SK-N-SH (cell line): ENCODE measurements around the gene PPP2R5C. TPM values are rescaled to one million over a fixed set of nuclear protein-coding genes. Genes with fewer than 3 reads are reported as not detected.

Experiments used
- CTCF ChIA-PET: fragments of 300-600, 350-600 bp; formaldehyde crosslinking; extraction: SDS; loops from one replicate; lab custom pipeline; 2021; lab: Yijun Ruan, JAX
- POLR2A ChIA-PET: fragments of 350-600 bp; sonication (Branson Sonifier 250); formaldehyde crosslinking; extraction: SDS; loops from one replicate; lab custom pipeline; 2020; ENCODE audit warnings: antibody characterized with exemption, inconsistent platforms; lab: Yijun Ruan, JAX
- DNase-seq: peaks from one replicate; pipeline ENCODE4 v3.0.0; 2012
- H2AFZ ChIP-seq: fragments of 200-600 bp; sonication (generic); 2 replicates; pipeline ENCODE4 v1.8.1; 2016; ENCODE audit warnings: antibody characterized with exemption, mild to moderate bottlenecking, low read depth
- H3F3A ChIP-seq: fragments of 200-600 bp; sonication (generic); replicated peaks from 2 replicates; pipeline ENCODE3; 2016; ENCODE audit warnings: antibody characterized with exemption, mild to moderate bottlenecking; ENCODE audit not compliant: insufficient read depth
- H3K27ac ChIP-seq, 2 experiments: fragments of 200-500 bp in 1 of 2; fragments of 200-600 bp in 1 of 2; sonication (Bioruptor generic) in 1 of 2; sonication (generic), shearing (Covaris generic) in 1 of 2; 2 replicates each; pipeline versions ENCODE4 v1.5.1 to v1.6.1; 2014 to 2016; ENCODE audit warnings: low read depth in 2 of 2, inconsistent platforms in 1 of 2, low read length in 1 of 2, mild to moderate bottlenecking in 1 of 2, mixed read lengths in 1 of 2
- H3K27me3 ChIP-seq: fragments of 200-600 bp; sonication (generic), shearing (Covaris generic); 2 replicates; pipeline ENCODE4 v1.6.1; 2016; ENCODE audit warnings: mixed run types; ENCODE audit not compliant: insufficient read depth
- H3K36me3 ChIP-seq, 2 experiments: fragments of 200-500 bp in 1 of 2; fragments of 200-600 bp in 1 of 2; sonication (Bioruptor generic) in 1 of 2; sonication (generic) in 1 of 2; replicated peaks in 1 of 2; 2 replicates each; pipeline versions ENCODE3 to v1.5.1; 2014 to 2016; ENCODE audit warnings: low read length in 1 of 2, mild to moderate bottlenecking in 1 of 2; ENCODE audit not compliant: insufficient read depth in 2 of 2, control insufficient read depth in 1 of 2
- H3K4me1 ChIP-seq, 2 experiments: fragments of 200-500 bp in 1 of 2; fragments of 200-600 bp in 1 of 2; sonication (Bioruptor generic) in 1 of 2; sonication (generic), shearing (Covaris generic) in 1 of 2; 2 replicates each; pipeline versions ENCODE4 v1.5.1 to v1.6.1; 2014 to 2016; ENCODE audit warnings: low read depth in 1 of 2, low read length in 1 of 2, mixed run types in 1 of 2; ENCODE audit not compliant: insufficient read depth in 2 of 2, control insufficient read depth in 1 of 2
- H3K4me2 ChIP-seq: fragments of 200-600 bp; sonication (generic), shearing (Covaris generic); 2 replicates; pipeline ENCODE4 v1.6.1; 2017; ENCODE audit warnings: mixed run types
- H3K4me3 ChIP-seq, 2 experiments: fragments of 200-500 bp in 1 of 2; fragments of 200-600 bp in 1 of 2; sonication (Bioruptor generic) in 1 of 2; sonication (generic), shearing (Covaris generic) in 1 of 2; 2 replicates each; pipeline versions ENCODE4 v1.5.1 to v1.8.1; 2014 to 2016; ENCODE audit warnings: low read depth in 2 of 2, inconsistent platforms in 1 of 2, low read length in 1 of 2, mild to moderate bottlenecking in 1 of 2, mixed read lengths in 1 of 2, moderate library complexity in 1 of 2
- H3K79me2 ChIP-seq: fragments of 200-600 bp; sonication (generic); 2 replicates; pipeline ENCODE4 v1.8.1; 2017; ENCODE audit warnings: mild to moderate bottlenecking; ENCODE audit not compliant: insufficient read depth
- H3K9ac ChIP-seq: fragments of 200-600 bp; sonication (generic); 2 replicates; pipeline ENCODE4 v1.6.1; 2017; ENCODE audit warnings: mixed run types
- H3K9me2 ChIP-seq: fragments of 200-600 bp; sonication (generic); 2 replicates; pipeline ENCODE4 v1.6.1; 2017; ENCODE audit warnings: mixed run types
- H3K9me3 ChIP-seq: fragments of 200-600 bp; sonication (generic); 2 replicates; pipeline ENCODE4 v1.6.1; 2017; ENCODE audit warnings: mixed run types, mild to moderate bottlenecking, moderate library complexity
- H4K20me1 ChIP-seq: fragments of 200-600 bp; sonication (generic); 2 replicates; pipeline ENCODE4 v1.6.1; 2017; ENCODE audit warnings: mild to moderate bottlenecking, mixed run types; ENCODE audit not compliant: insufficient read depth
- GABPA ChIP-seq: IDR thresholded peaks from 2 replicates; pipeline ENCODE4 v1.4.0; 2012; ENCODE audit warnings: low read depth, mild to moderate bottlenecking
- JUND ChIP-seq: IDR thresholded peaks from 2 replicates; pipeline ENCODE4 v1.4.0; 2012
- NRF1 ChIP-seq: IDR thresholded peaks from 2 replicates; pipeline ENCODE4 v1.6.1; 2012; ENCODE audit warnings: low read depth, mild to moderate bottlenecking, low read length
- POLR2AphosphoS5 ChIP-seq: IDR thresholded peaks from 2 replicates; pipeline ENCODE4 v1.6.1; 2012; ENCODE audit warnings: low read depth, low read length
- RAD21 ChIP-seq: IDR thresholded peaks from 2 replicates; pipeline ENCODE4 v1.6.1; 2012; ENCODE audit warnings: mild to moderate bottlenecking, low read length
- SIN3A ChIP-seq: IDR thresholded peaks from 2 replicates; pipeline ENCODE4 v1.6.1; 2012; ENCODE audit warnings: low read depth, mild to moderate bottlenecking, low read length, moderate library complexity, borderline replicate concordance
- SMC3 ChIP-seq: IDR thresholded peaks from 2 replicates; pipeline ENCODE4 v1.6.1; 2012; ENCODE audit warnings: low read depth, low read length, improper control_type of control experiment
- WGBS: methylation state at CpG from one replicate; pipeline ENCODE4 v1.1.6; 2017; ENCODE audit warnings: low lambda C conversion rate; 5-methylcytosine and 5-hydroxymethylcytosine counted together
- polyA plus RNA-seq, 3 experiments: library from polyadenylated mRNA; depleted of rRNA; stranded (reverse); fragments of >200 nt; gene quantifications; 2 replicates each; pipeline ENCODE4 v1.2.3, GENCODE V29; 2012
- TF ChIP-seq, protein P1 (sequence below): fragments of 150-350 bp; IDR thresholded peaks from 2 replicates; pipeline ENCODE4 v1.6.1; 2016; ENCODE audit warnings: mild to moderate bottlenecking, low read depth, low read length
- TF ChIP-seq, protein P2 (sequence below): IDR thresholded peaks from 2 replicates; pipeline ENCODE4 v1.6.1; 2012; ENCODE audit warnings: mild to moderate bottlenecking, low read depth, low read length, moderate library complexity
- TF ChIP-seq, protein P3 (sequence below): IDR thresholded peaks from 2 replicates; pipeline ENCODE4 v1.4.0; 2012; ENCODE audit warnings: low read depth, borderline replicate concordance

The PPP2R5C gene
- polyA plus RNA-seq, 1 of the 3 experiments (the other 2 are of a cell fraction), result 43.7 TPM

DNA sequence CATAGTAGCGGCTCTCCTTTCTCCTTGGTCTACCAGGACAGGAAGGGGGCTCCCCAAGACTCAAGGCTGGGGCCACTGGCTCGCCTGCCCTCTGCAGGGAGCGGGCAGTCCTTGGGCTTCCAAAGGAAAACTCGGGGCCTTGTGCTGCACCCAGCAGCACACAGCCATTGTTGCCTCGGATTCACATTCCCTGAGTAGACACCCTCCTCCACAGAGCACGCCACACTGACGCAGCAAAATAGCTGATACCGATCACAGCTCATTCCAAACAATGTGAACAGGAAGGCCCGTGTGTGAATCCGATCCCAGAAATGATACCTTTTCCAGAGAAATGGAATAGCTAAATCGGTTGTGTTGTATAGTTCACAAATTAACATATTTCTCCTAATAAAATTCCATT lies 137.8 kb downstream of the PPP2R5C start:
- H3K4me2 ChIP-seq, result no peak overlapping the region
- TF ChIP-seq, protein P1, sequence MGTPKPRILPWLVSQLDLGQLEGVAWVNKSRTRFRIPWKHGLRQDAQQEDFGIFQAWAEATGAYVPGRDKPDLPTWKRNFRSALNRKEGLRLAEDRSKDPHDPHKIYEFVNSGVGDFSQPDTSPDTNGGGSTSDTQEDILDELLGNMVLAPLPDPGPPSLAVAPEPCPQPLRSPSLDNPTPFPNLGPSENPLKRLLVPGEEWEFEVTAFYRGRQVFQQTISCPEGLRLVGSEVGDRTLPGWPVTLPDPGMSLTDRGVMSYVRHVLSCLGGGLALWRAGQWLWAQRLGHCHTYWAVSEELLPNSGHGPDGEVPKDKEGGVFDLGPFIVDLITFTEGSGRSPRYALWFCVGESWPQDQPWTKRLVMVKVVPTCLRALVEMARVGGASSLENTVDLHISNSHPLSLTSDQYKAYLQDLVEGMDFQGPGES, result no peak
- TF ChIP-seq RAD21, result no peak
- TF ChIP-seq, protein P2, sequence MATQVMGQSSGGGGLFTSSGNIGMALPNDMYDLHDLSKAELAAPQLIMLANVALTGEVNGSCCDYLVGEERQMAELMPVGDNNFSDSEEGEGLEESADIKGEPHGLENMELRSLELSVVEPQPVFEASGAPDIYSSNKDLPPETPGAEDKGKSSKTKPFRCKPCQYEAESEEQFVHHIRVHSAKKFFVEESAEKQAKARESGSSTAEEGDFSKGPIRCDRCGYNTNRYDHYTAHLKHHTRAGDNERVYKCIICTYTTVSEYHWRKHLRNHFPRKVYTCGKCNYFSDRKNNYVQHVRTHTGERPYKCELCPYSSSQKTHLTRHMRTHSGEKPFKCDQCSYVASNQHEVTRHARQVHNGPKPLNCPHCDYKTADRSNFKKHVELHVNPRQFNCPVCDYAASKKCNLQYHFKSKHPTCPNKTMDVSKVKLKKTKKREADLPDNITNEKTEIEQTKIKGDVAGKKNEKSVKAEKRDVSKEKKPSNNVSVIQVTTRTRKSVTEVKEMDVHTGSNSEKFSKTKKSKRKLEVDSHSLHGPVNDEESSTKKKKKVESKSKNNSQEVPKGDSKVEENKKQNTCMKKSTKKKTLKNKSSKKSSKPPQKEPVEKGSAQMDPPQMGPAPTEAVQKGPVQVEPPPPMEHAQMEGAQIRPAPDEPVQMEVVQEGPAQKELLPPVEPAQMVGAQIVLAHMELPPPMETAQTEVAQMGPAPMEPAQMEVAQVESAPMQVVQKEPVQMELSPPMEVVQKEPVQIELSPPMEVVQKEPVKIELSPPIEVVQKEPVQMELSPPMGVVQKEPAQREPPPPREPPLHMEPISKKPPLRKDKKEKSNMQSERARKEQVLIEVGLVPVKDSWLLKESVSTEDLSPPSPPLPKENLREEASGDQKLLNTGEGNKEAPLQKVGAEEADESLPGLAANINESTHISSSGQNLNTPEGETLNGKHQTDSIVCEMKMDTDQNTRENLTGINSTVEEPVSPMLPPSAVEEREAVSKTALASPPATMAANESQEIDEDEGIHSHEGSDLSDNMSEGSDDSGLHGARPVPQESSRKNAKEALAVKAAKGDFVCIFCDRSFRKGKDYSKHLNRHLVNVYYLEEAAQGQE, result no peak
- no peak for TF ChIP-seq JUND
- no peak for TF ChIP-seq POLR2AphosphoS5
- H3K4me1 ChIP-seq, result no peaks in the 10 kb centered on the region
- H4K20me1 ChIP-seq, result no peaks in the 10 kb centered on the region
- ChIA-PET CTCF (interaction anchor here (0.9 to 2.9 kb wide), 6 partner anchors 9 to 192 kb away, joined by 3 to 12 read pairs (median 5); no protein-coding TSS in a partner anchor), POLR2A (no interaction called here)
- H3K36me3 ChIP-seq, result peaks cover 69 to 78% of the 10 kb centered on the region in 2 experiments
- H3K79me2 ChIP-seq, result no peaks in the 10 kb centered on the region
- no peak overlapping the region for H3K27ac ChIP-seq
- no peaks in the 10 kb centered on the region for H3F3A ChIP-seq
- no peak for DNase-seq
- H3K27me3 ChIP-seq, result no peaks in the 10 kb centered on the region
- no peak overlapping the region for H2AFZ ChIP-seq
- no peaks in the 10 kb centered on the region for H3K9me2 ChIP-seq
- H3K4me3 ChIP-seq, result no peak overlapping the region
- no peaks in the 10 kb centered on the region for H3K9me3 ChIP-seq
- H3K9ac ChIP-seq, result no peak overlapping the region
- WGBS, result 92% methylated on average over 11 of the region's 11 CpGs

DNA sequence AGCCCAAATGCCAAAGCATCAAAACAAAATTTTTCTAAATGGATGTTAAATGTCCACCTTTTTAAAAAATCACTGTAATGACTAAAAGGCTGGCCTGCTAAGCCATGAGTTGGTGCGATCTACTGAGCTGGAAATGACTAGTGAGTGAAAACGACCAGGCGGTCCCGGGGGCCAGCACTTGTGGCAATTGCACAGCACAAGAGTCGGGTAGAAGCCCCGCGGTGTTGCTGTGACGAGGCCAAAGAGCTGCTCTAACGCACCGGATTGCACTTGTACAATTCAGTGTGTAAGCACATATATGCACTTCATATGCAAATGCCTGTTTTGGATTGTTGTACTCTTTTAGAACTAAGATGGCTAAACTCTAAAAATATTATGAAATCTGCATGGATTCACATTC lies 138.7 kb downstream of the PPP2R5C start:
- no peak for DNase-seq
- TF ChIP-seq NRF1 (no peak), GABPA (no peak), SIN3A (no peak), SMC3 (no peak)
- TF ChIP-seq, protein P3, sequence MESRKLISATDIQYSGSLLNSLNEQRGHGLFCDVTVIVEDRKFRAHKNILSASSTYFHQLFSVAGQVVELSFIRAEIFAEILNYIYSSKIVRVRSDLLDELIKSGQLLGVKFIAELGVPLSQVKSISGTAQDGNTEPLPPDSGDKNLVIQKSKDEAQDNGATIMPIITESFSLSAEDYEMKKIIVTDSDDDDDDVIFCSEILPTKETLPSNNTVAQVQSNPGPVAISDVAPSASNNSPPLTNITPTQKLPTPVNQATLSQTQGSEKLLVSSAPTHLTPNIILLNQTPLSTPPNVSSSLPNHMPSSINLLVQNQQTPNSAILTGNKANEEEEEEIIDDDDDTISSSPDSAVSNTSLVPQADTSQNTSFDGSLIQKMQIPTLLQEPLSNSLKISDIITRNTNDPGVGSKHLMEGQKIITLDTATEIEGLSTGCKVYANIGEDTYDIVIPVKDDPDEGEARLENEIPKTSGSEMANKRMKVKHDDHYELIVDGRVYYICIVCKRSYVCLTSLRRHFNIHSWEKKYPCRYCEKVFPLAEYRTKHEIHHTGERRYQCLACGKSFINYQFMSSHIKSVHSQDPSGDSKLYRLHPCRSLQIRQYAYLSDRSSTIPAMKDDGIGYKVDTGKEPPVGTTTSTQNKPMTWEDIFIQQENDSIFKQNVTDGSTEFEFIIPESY, result no peak
- POLR2A ChIA-PET, result no interaction called here

More for the DNA sequence above, 138.7 kb downstream of the PPP2R5C start:
- no peak overlapping the region for H3K4me3 ChIP-seq
- no peaks in the 10 kb centered on the region for H3K9me2 ChIP-seq
- no peaks in the 10 kb centered on the region for H4K20me1 ChIP-seq
- no peaks in the 10 kb centered on the region for H3K4me1 ChIP-seq
- no peak overlapping the region for H3K4me2 ChIP-seq
- no peaks in the 10 kb centered on the region for H3K79me2 ChIP-seq
- H3K27me3 ChIP-seq, result no peaks in the 10 kb centered on the region
- H3K27ac ChIP-seq, result no peak overlapping the region
- H3K36me3 ChIP-seq, result peaks cover 68 to 75% of the 10 kb centered on the region in 2 experiments
- H2AFZ ChIP-seq, result no peak overlapping the region
- WGBS, result 95% methylated on average over 10 of the region's 10 CpGs
- no peaks in the 10 kb centered on the region for H3F3A ChIP-seq
- CTCF ChIA-PET, result interaction anchor here (1.4 to 2.9 kb wide), 5 partner anchors 10 to 193 kb away, joined by 3 to 12 read pairs (median 5); no protein-coding TSS in a partner anchor
- no peaks in the 10 kb centered on the region for H3K9me3 ChIP-seq
- H3K9ac ChIP-seq, result no peak overlapping the region
